ENCODE results near the gene NEURL1.

Gene NEURL1

GRCh38 chr10:103548581-103549348 lies 55.3 kb downstream of the NEURL1 start:
- no peak for DNase-seq

DNA sequence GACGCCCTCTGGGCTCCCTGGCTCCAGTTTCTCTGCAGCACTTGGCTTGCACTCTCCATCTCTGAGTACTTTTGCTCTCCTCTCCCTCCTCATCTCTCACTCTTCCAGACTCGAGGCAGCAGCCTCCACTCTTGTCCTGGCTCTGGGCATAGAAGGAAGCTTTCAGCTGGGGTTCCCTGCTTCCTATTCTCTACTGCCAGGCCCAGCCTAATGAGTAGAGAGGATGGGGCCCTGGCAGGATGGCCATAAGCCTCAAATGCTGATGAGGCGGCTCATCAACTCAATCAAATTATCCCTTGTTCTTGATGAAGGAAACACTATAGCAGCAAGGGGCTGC lies 55.8 kb downstream of the NEURL1 start:
- DNase-seq, result no peak

DNA sequence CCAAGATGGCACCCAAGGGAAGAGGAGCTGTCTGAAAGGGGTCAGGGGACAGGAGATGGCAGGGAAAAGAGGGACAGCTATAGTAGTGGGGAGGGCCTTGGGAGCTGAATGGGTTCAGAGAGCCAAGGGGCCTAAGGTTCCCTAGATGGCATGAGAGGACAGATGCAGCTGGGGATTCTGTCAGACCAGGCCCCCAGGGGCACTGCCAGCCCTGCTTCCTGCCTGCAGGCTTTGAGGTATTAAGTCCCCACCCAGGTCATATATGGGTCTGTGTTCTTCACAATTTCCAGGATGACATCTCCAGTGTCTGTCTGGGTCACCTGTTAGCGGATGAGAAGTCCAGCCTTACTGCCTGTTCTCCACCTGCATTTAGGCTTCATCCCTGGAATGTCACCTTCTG lies 56.7 kb downstream of the NEURL1 start:
- DNase-seq, result no peak

DNA sequence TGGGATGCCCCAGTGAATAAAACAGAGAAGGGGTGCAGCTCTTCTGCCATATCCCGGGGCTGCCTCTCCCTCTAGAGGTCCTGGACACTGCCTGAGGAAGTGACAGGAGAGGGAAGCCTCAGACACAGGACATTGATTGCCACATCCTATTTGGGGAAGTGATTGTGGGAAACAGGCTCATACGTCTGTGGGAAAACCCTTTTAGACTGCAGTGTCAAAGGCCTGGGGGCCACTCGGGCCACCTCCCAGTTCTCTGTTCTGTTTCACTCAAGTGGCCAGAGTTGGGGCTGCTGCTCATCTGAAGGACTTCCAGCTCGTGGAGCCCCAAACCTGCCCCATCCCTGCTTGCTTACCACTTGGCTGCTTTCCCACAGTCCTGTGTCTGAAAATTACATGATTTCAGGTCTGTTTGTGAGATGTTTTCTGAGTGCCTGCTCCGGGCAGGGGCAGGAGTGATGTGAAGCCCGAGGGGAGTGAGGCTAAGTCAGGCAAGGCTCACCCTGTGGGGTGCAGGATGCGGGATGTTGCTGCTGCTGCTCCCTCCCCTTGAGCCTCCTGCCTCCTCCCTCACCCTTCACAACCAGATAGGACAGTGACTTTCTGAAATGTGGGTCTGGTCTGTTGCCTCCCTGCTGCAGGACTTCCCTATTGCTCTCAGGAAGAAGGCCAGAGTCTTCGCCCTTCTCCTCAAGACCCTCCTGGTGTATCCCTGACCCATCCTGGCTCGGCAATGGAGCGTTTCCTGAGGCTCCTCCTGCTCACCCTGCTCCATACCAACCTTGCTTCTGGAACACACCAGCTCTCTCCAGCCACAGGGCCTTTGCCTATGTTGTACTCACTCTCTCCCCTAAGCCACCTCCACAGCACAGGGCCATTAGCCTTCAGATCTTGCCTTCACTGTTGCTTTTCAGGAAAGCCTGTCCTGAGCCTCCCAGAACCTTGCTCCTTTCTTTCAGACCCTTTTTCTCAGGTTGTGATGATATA lies 58.4 kb downstream of the NEURL1 start:
- no peak for DNase-seq

- no peak for DNase-seq
Measured at GRCh38 chr10:103552856-103553742, 59.6 kb downstream of the NEURL1 start.

DNA sequence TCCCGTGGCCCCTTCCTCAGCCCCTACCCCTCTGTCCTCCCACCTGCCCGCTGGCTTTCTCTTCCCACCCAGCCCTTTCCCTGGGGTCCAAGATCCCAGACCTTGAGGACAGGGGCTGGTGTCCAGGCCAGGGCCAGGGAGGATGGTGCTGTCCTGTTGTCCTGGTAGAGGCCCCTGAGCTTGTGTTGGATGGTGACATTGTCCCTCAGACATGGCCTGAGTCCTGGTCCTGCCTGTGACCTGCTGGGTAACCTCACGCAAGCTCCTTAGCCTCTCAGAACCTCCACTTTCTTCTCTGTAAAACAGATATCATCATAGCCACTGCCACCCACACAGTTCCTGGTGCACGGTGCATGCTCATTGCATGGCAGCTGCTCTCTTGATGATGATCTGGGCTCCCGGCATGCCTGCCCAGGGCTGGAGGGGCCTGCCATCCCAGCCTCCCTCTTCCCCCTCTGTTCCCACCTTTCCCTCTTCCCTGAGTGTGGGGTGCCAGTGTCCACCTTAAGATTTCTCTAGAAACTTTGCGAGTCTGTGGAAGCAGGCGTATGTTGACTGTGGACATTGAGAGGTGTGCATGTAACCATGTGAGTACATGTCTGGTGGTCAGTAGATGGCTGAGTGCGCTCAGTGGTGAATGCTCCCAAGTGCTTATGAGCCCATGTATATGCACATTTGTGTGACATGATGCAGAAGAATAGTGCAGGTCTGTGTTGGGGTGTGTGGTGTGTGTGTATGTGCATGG lies 60.4 kb downstream of the NEURL1 start:
- no peak for DNase-seq

- DNase-seq, result no peak
Measured at GRCh38 chr10:103554488-103555324, 61.2 kb downstream of the NEURL1 start.

DNA sequence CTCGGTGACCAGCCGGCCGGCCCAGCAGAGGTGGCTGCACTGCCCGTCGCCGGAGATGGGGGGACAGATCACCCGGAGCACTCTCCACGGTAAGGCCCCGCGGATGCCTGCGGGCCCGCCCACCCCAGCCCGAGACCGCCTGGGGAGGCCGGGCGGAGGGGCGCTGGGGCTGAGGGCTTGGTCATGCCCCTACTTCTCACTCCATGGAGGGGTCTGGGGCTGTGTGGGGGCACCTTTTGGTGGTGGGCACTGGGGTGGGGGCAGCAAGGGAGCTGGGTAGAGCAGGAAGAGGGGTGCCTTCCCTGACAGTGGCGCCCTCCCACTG lies 61.8 kb downstream of the NEURL1 start:
- DNase-seq, result no peak

DNA sequence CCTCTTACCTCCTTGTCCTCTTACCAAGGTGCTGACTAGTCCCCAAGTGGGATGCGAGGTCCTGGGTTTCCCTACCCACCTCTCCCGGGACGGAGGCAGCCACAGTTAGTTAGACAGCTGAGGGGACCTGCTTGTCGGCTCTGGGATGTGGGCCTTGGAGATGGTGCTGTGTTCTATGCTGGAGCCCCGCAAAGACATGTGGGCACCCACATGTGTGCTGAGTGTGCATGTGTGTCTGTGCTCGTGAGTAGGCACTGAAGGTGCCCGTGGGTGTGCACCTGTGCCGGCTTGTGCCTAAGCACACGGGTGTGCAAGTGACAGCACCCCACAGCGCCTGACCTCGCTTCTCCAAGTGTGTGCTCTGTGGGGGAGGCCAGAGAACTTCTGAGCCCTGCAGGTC lies 62.2 kb downstream of the NEURL1 start:
- DNase-seq, result no peak

GRCh38 chr10:103556383-103557007 lies 63.0 kb downstream of the NEURL1 start:
- no peak for DNase-seq

DNA sequence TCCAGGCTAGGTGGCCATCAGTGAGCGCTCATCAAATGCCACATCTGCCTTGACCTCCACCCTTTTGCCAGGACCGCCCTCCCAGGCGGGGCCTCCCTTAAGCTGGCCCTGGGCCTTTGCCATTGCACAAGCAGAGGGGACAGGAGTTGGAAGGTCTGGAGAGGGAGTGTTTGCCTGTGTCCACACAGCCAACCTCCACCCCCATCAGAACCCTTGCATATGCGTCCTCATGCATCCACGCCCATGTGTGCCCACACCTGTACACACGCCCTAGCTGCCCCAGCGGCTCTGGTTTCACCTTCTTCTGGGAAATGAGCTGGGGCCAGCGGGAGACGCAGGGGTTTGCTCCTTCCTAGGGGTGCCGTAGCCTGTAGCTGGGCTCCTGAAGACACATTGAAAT lies 64.0 kb downstream of the NEURL1 start:
- DNase-seq, result no peak

- no peak for DNase-seq
Measured at GRCh38 chr10:103558911-103559310, 65.4 kb downstream of the NEURL1 start.

- no peak for DNase-seq
Measured at GRCh38 chr10:103559776-103560175, 66.3 kb downstream of the NEURL1 start.

DNA sequence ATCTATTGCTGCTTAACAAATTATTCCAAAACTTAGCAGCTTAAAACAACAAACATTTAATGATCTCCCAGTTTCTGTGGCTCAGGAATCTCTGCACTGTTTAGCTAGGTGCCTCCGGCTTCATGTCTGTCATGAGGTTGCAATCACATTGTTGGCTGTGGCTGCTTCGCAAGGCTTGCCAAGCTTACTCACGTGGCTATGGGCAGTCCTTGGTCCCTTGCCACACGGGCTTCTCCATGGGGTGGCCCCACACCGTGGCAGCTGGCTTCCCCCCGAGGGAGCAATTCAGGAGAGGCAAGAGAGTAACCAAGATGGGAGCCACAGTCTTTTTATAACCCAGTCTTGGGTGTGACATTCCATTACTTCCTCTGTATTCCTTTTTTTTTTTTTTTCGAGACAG lies 67.4 kb downstream of the NEURL1 start:
- no peak for DNase-seq

DNA sequence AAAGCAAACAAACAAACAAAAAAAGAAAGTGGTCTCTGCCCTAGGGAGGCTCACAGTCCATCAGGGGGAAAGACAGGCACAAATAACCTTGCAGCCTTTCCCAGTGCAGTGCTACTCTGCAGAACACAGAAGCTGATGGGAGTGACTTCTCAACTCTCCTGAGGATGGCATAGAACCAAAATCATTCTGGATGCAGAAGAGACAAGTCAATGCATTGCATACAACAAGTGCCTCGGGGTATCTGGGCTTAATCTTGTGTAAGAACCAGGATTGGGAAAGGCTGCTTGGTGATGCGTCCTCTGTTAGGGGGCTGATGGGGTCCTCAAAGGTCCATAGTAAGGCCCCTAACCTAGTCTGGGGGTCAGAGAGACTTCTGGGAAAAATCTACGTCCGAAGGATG lies 68.9 kb downstream of the NEURL1 start:
- DNase-seq, result no peak

- no peak for DNase-seq
Measured at GRCh38 chr10:103563231-103564115, 70.0 kb downstream of the NEURL1 start.

GRCh38 chr10:103564116-103564501 lies 70.6 kb downstream of the NEURL1 start:
- DNase-seq, result no peak

DNA sequence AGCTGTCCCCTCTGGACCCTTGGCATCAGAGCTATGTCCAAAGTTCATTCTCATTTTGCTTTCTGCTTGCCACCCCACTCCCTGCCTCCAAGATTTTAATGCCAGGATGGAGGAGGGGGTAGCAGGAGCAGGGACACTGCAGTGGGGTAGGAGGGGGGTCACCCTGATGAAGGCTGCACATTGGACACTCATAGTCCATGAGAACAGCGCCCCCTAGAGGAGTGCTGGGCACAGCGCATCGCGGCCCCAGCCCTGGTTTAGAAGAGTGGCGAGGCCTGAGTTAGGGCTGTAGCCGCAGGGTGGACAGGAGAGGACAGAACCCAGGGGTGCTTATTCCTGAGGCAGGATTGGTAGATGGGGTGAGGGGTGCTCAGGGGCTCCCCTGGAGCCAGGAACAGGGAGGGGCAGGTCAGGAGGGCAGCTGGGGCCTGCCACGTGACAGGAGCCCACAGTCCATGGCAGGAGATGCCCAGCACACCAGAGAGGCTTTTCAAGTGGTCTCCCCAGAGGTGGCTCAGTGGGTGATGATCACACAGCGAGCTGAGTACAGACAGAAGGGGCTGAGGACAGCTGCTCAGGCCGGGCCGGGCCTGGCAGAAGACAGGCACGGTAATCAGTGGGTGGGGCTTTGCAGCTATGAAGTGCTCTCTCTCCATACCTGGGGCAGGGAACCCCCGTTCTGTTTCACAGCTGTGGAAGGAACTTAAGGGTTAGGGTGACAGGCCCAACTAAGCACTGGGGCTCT lies 71.4 kb downstream of the NEURL1 start:
- no peak for DNase-seq

- no peak for DNase-seq
Measured at GRCh38 chr10:103566536-103566935, 73.0 kb downstream of the NEURL1 start.
